CD4-positive, alpha-beta T cell (primary cell): ENCODE data around the gene GFI1B. TPM values are rescaled to one million over a fixed set of nuclear protein-coding genes. Genes with fewer than 3 reads are reported as not detected.
A peak's percentile ranks its signal among the peaks of the same experiment; 100 is the strongest.

Experiments used
- ATAC-seq: fragments of 200-7000 bp; cut with Tn5 transposase; one replicate; pipeline ENCODE4 v1.10.0; 2022; ENCODE audit warnings: mild to moderate bottlenecking; ENCODE audit not compliant: poor library complexity
- CTCF ChIA-PET: fragments of 350-600 bp; sonication (Branson Sonifier 250); formaldehyde crosslinking; loops from one replicate; lab custom pipeline; 2021; ENCODE audit warnings: antibody characterized with exemption, inconsistent platforms; lab: Charles Lee
- POLR2A ChIA-PET: fragments of 350-600 bp; sonication (Branson Sonifier 250); formaldehyde crosslinking; loops from one replicate; lab custom pipeline; 2021; ENCODE audit warnings: antibody characterized with exemption, inconsistent platforms; lab: Charles Lee
- DNase-seq, 14 experiments: peaks; one replicate each; pipeline ENCODE4 v3.0.0-alpha.2; 2013 to 2020; ENCODE audit warnings: mixed read lengths in 2 of 14
- H3K27ac ChIP-seq, 2 donors: one replicate each; pipeline versions ENCODE4 v1.5.1 to v1.7.0; 2013; ENCODE audit warnings: low read length in 2 of 2, low read depth in 1 of 2, mild to moderate bottlenecking in 1 of 2
- H3K27me3 ChIP-seq, 2 experiments: 1 replicate in 1 of 2; 2 replicates in 1 of 2; pipeline versions ENCODE4 v1.6.1 to v1.7.0; 2013; ENCODE audit warnings: low read length in 2 of 2, control low read depth in 1 of 2, mild to moderate bottlenecking in 1 of 2, moderate library complexity in 1 of 2; ENCODE audit not compliant: insufficient read depth in 2 of 2, control insufficient read depth in 1 of 2
- H3K36me3 ChIP-seq: one replicate; pipeline ENCODE4 v1.6.1; 2013; ENCODE audit warnings: low read length, control low read depth; ENCODE audit not compliant: insufficient read depth
- H3K4me1 ChIP-seq: one replicate; pipeline ENCODE4 v1.6.1; 2013; ENCODE audit warnings: low read length, control low read depth; ENCODE audit not compliant: insufficient read depth
- H3K4me3 ChIP-seq: one replicate; pipeline ENCODE4 v1.5.1; 2013; ENCODE audit warnings: mild to moderate bottlenecking, low read length, moderate library complexity
- H3K9me3 ChIP-seq, 2 experiments: 1 replicate in 1 of 2; 2 replicates in 1 of 2; pipeline versions ENCODE4 v1.6.1 to v1.7.0; 2013; ENCODE audit warnings: low read length in 2 of 2, mild to moderate bottlenecking in 2 of 2, control low read depth in 1 of 2, moderate library complexity in 1 of 2; ENCODE audit not compliant: control insufficient read depth in 1 of 2, insufficient read depth in 1 of 2
- H3K27ac Mint-ChIP-seq: one replicate; pipeline ENCODE4 v1.8.0; 2020; ENCODE audit warnings: mixed read lengths
- H3K27me3 Mint-ChIP-seq: one replicate; pipeline ENCODE4 v1.8.0; 2021; ENCODE audit warnings: mixed read lengths
- H3K36me3 Mint-ChIP-seq: one replicate; pipeline ENCODE4 v1.8.0; 2021; ENCODE audit warnings: low read depth, mixed read lengths
- H3K4me1 Mint-ChIP-seq: one replicate; pipeline ENCODE4 v1.8.0; 2021; ENCODE audit warnings: low read depth, mixed read lengths
- H3K4me3 Mint-ChIP-seq: one replicate; pipeline ENCODE4 v1.8.0; 2020; ENCODE audit warnings: mild to moderate bottlenecking, mixed read lengths
- H3K9me3 Mint-ChIP-seq: one replicate; pipeline ENCODE4 v1.8.0; 2020; ENCODE audit warnings: mixed read lengths
- CTCF ChIP-seq: fragments of 200-600 bp; IDR thresholded peaks from one replicate; pipeline ENCODE4 v1.8.0; 2022; ENCODE audit warnings: antibody characterized with exemption, mild to moderate bottlenecking
- intact Hi-C, 2 experiments: fragments of 100-400 bp; cut with DNase I in 1 of 2; cut with micrococcal nuclease in 1 of 2; formaldehyde crosslinking; loops; one replicate each; pipeline versions ENCODE4 v1.15.1 to v1.9.0; 2023 to 2025; cut with DNase I, micrococcal nuclease
- total RNA-seq, 174 experiments: library from RNA in 2 of 174; stranded (reverse) in 2 of 174; gene quantifications; one replicate each; pipeline ENCODE4 v1.2.3 and lab custom pipeline; 2021 to 2026

The GFI1B gene
- total RNA-seq, 2 experiments from 2014 or later: 0.58 TPM; not detected in 1

- peaks cover 11% of the 10 kb centered on the region for H3K36me3 Mint-ChIP-seq
- H3K27me3 Mint-ChIP-seq: no peaks in the 10 kb centered on the region
- no peaks in the 10 kb centered on the region for H3K9me3 Mint-ChIP-seq
- H3K4me3 Mint-ChIP-seq: peak overlapping the region; percentile 99
- ChIA-PET CTCF (interaction anchor here (0.5 to 3.2 kb wide), 5 partner anchors 9 to 272 kb away, joined by 3 to 34 read pairs (median 4); no protein-coding TSS in a partner anchor), POLR2A (interaction anchor here (0.6 to 2.1 kb wide), 18 partner anchors 9 to 951 kb away, joined by 3 to 31 read pairs (median 6); partner anchors contain the start of genes CACFD1, MED22, MED27 and RPL7A)
- ATAC-seq (no peak), DNase-seq (no peak)
- H3K4me3 ChIP-seq: peak overlapping the region; percentile 93
- H3K27ac Mint-ChIP-seq: peak overlapping the region; percentile 89
- peaks cover 31% of the 10 kb centered on the region for H3K4me1 ChIP-seq
- no peak for TF ChIP-seq CTCF
- peaks cover 51% of the 10 kb centered on the region for H3K4me1 Mint-ChIP-seq
- H3K36me3 ChIP-seq: peaks cover 2% of the 10 kb centered on the region
- peak overlapping the region; percentile 67 to 83 for H3K27ac ChIP-seq
- H3K9me3 ChIP-seq: no peaks in the 10 kb centered on the region
- no peaks in the 10 kb centered on the region for H3K27me3 ChIP-seq
- intact Hi-C loops: loop anchor here in 1 of 2 experiments (2.0 to 5.0 kb wide), 4 partner anchors 154 to 386 kb away; partner anchors contain the start of genes AK8, MED22, RPL7A and SPACA9
These were observed 52.6 kb downstream of the GFI1B start for GRCh38 chr9:133031130-133031422.

GRCh38 chr9:133031496-133031911, 53.0 kb downstream of the GFI1B start:
- H3K4me1 ChIP-seq: peaks cover 31% of the 10 kb centered on the region
- H3K9me3 ChIP-seq: no peaks in the 10 kb centered on the region
- peaks cover 5% of the 10 kb centered on the region for H3K36me3 ChIP-seq
- Mint-ChIP-seq H3K4me1 (peaks cover 55% of the 10 kb centered on the region), H3K9me3 (no peaks in the 10 kb centered on the region), H3K4me3 (peak overlapping the region; percentile 99), H3K36me3 (peaks cover 11% of the 10 kb centered on the region), H3K27ac (peak overlapping the region; percentile 89), H3K27me3 (no peaks in the 10 kb centered on the region)
- no peak for TF ChIP-seq CTCF
- H3K27me3 ChIP-seq: no peaks in the 10 kb centered on the region
- ATAC-seq (no peak), DNase-seq (no peak)
- intact Hi-C loops: loop anchor here in 1 of 2 experiments (2.0 to 5.0 kb wide), 4 partner anchors 154 to 385 kb away; partner anchors contain the start of genes AK8, MED22, RPL7A and SPACA9
- CTCF ChIA-PET: interaction anchor here (1.2 to 3.2 kb wide), 4 partner anchors 9 to 155 kb away, joined by 3 to 34 read pairs (median 4); no protein-coding TSS in a partner anchor
- peak overlapping the region; percentile 93 for H3K4me3 ChIP-seq
- POLR2A ChIA-PET: interaction anchor here (0.6 to 2.1 kb wide), 18 partner anchors 9 to 952 kb away, joined by 3 to 31 read pairs (median 5); partner anchors contain the start of genes CACFD1, MED22, MED27 and RPL7A
- peak overlapping the region in 1 of 2 donors; percentile 83 for H3K27ac ChIP-seq

GRCh38 chr9:133032171-133032570, 53.7 kb downstream of the GFI1B start:
- Histone ChIP-seq H3K9me3 (no peaks in the 10 kb centered on the region), H3K4me3 (peak overlapping the region; percentile 93), H3K27ac (no peak overlapping the region), H3K4me1 (peaks cover 31% of the 10 kb centered on the region), H3K27me3 (no peaks in the 10 kb centered on the region), H3K36me3 (peaks cover 8% of the 10 kb centered on the region)
- ChIA-PET POLR2A (interaction anchor here (1.0 to 1.4 kb wide), 2 partner anchors 70 to 117 kb away, joined by 3 read pairs; no protein-coding TSS in a partner anchor), CTCF (interaction anchor here (1.0 to 3.2 kb wide), 4 partner anchors 10 to 116 kb away, joined by 3 to 34 read pairs (median 4); no protein-coding TSS in a partner anchor)
- Mint-ChIP-seq H3K9me3 (no peaks in the 10 kb centered on the region), H3K36me3 (peaks cover 17% of the 10 kb centered on the region), H3K27ac (peak overlapping the region; percentile 89), H3K27me3 (no peaks in the 10 kb centered on the region), H3K4me1 (peaks cover 61% of the 10 kb centered on the region), H3K4me3 (peak overlapping the region; percentile 99)
- DNase-seq (no peak), ATAC-seq (no peak)
- intact Hi-C loops: loop anchor here in 1 of 2 experiments (5.0 kb wide), 3 partner anchors 155 to 315 kb away; partner anchors contain the start of genes AK8, MED22, RPL7A and SPACA9
- no peak for TF ChIP-seq CTCF
